AG08395 (cell line): Measurements from ENCODE around the gene RAD23B.

Experiments used
- DNase-seq: peaks from one replicate; pipeline ENCODE4 v3.0.0; 2012; ENCODE audit warnings: mixed read lengths, low spot score

The RAD23B gene

DNA sequence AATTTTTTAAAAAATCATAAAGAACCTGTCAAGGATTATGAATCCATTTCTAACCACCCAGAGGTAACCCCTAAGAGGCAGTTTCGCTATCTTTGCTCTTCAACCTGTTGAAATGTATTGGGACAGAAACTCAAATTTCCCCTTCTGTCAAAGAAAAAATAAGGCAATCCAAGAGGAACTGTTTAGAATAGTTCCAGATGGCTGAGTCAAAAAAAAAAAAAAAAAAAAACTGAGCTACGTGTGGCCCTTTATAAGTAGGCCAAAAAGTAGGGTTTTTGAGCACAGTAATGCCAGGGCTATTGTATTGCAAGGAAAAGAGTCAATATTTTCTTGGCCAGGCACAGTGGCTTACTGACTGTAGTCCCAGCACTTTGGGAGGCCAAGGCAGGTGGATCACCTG, 94.9 kb downstream of the RAD23B start:
- no peak for DNase-seq
